Measurements from ENCODE around the gene TUFT1. TPM values are rescaled to one million over a fixed set of nuclear protein-coding genes. Genes with fewer than 3 reads are reported as not detected.

Gene TUFT1
- total and polyA plus RNA-seq, 2 of the 8 experiments (the other 6 are each of a cell fraction or from before 2014, with no cell fraction given), result 7.3 to 10.4 TPM

DNA sequence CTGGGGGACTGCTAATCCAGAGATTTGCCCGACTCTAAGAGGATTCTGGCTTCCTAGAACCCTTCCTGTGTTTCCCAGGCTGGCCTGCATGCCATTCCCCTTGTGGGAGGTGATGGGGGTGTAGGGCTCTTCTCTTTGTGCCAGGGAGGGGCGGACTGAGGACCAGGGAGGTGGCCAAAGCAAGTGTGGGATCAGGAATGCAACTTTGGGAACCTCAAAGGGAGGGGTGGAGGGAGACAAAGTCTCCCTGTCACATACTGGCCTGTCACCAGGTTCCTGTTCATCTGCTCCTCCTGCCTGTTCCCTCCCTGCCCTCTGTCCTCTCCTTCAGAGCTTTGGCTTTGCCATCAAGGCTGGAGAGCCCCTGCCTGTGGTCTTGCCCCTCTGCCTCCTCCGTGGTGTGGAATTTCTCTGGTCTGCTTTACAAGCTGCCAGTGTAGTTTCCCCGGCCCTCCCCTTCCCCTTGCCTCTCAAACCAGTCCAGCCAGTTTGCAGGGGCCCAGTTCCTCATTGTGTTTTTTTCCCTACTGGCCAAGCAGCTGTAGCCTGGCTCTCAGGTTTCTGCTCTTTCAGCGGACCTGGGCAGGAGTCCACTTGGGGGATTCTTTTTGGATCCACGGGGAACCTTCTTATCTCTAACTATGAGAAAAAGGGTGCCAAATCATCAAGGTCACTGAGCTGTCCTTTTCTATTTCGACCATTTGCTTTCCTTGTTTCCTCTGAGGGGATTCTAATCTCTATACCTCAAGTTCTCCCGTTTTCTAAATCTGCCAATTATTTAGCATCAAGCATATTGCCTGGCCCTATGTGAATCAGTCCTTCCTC lies 27.1 kb upstream of the TUFT1 start (continued):
- TF ChIP-seq PHF8 (conservative IDR thresholded peaks at IDR 0.05; ENCODE audit: low read depth, low read length) (no peak), CTBP2 (IDR thresholded peaks at IDR 0.05; ENCODE audit: borderline replicate concordance, insufficient read depth, insufficient read length, low read length) (peak; percentile 23), SAP30 (IDR thresholded peaks at IDR 0.05; ENCODE audit: insufficient read depth, insufficient replicate concordance, low read length) (no peak), RAD21 (IDR thresholded peaks at IDR 0.05 in 1 of 2, conservative IDR thresholded peaks at IDR 0.05 in 1 of 2; ENCODE audit: low read depth in 2 of 2, low read length in 2 of 2) (no peak), BACH1 (IDR thresholded peaks at IDR 0.05; ENCODE audit: low read length) (no peak), POLR2A (IDR thresholded peaks at IDR 0.05; ENCODE audit: control extremely low read depth in 1 of 2, low read depth in 2 of 2, low read length in 2 of 2) (peak; percentile 54 to 69; a peak in 2 of 3 replicates), TAF7 (optimal IDR thresholded peaks at IDR 0.05; ENCODE audit: borderline replicate concordance, low read depth, low read length) (no peak), NANOG (IDR thresholded peaks at IDR 0.05; ENCODE audit: insufficient read depth, low read depth, low read length, poor library complexity, severe bottlenecking) (no peak), ASH2L (IDR thresholded peaks at IDR 0.05; ENCODE audit: low read length) (peak; percentile 98), MAX (IDR thresholded peaks at IDR 0.05) (no peak), SIRT6 (IDR thresholded peaks at IDR 0.05; ENCODE audit: low read length) (no peak), BCL11A (IDR thresholded peaks at IDR 0.05; ENCODE audit: low read depth in 2 of 2, low read length in 2 of 2) (no peak), TBP (IDR thresholded peaks at IDR 0.05; ENCODE audit: low read depth, low read length) (peak; percentile 54; the same call in 1 of the 2 replicates), CEBPB (IDR thresholded peaks at IDR 0.05; ENCODE audit: low read depth, low read length) (no peak), SP2 (IDR thresholded peaks at IDR 0.05; ENCODE audit: low read length) (no peak)
- TF ChIP-seq, protein P1, sequence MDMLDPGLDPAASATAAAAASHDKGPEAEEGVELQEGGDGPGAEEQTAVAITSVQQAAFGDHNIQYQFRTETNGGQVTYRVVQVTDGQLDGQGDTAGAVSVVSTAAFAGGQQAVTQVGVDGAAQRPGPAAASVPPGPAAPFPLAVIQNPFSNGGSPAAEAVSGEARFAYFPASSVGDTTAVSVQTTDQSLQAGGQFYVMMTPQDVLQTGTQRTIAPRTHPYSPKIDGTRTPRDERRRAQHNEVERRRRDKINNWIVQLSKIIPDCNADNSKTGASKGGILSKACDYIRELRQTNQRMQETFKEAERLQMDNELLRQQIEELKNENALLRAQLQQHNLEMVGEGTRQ (IDR thresholded peaks at IDR 0.05; ENCODE audit: low read length), result no peak
